ENCODE results near the gene LRRC3B.

- TF ChIP-seq, protein P1, sequence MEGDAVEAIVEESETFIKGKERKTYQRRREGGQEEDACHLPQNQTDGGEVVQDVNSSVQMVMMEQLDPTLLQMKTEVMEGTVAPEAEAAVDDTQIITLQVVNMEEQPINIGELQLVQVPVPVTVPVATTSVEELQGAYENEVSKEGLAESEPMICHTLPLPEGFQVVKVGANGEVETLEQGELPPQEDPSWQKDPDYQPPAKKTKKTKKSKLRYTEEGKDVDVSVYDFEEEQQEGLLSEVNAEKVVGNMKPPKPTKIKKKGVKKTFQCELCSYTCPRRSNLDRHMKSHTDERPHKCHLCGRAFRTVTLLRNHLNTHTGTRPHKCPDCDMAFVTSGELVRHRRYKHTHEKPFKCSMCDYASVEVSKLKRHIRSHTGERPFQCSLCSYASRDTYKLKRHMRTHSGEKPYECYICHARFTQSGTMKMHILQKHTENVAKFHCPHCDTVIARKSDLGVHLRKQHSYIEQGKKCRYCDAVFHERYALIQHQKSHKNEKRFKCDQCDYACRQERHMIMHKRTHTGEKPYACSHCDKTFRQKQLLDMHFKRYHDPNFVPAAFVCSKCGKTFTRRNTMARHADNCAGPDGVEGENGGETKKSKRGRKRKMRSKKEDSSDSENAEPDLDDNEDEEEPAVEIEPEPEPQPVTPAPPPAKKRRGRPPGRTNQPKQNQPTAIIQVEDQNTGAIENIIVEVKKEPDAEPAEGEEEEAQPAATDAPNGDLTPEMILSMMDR (conservative IDR thresholded peaks at IDR 0.05; ENCODE audit: low read length) = no peak
- no peak for TF ChIP-seq EZH2phosphoT487 (IDR thresholded peaks at IDR 0.05; ENCODE audit: borderline replicate concordance)
These were observed 59.1 kb downstream of the LRRC3B start for GRCh38 chr3:26681632-26682031.
